GM19372 (cell line): ENCODE results near the gene PIK3R5.
"Not testable (repeated sequence)": the region's sequence is repeated elsewhere in the genome, so short reads cannot be mapped to it uniquely, and the experiment has no call there.

ENCODE experiments used
- ATAC-seq: cut with Tn5 transposase; IDR thresholded peaks from one replicate; pipeline ENCODE4 v1.9.1; 2021; ENCODE audit warnings: mild to moderate bottlenecking, low read depth, moderate library complexity; ENCODE audit not compliant: unreplicated experiment

PIK3R5 gene

GRCh38 chr17:8898636-8899035 lies 66.9 kb downstream of the PIK3R5 start:
- ATAC-seq: no peak

GRCh38 chr17:8898126-8898525 lies 67.4 kb downstream of the PIK3R5 start:
- ATAC-seq: no peak

- no peak for ATAC-seq
Observed at GRCh38 chr17:8896641-8897635, 68.6 kb downstream of the PIK3R5 start.

- no peak for ATAC-seq
Observed at GRCh38 chr17:8896087-8896486, 69.4 kb downstream of the PIK3R5 start.

GRCh38 chr17:8894673-8895578 lies 70.6 kb downstream of the PIK3R5 start:
- no peak for ATAC-seq

GRCh38 chr17:8894202-8894671 lies 71.3 kb downstream of the PIK3R5 start:
- ATAC-seq: no peak

GRCh38 chr17:8893621-8894201 lies 71.8 kb downstream of the PIK3R5 start:
- no peak for ATAC-seq

GRCh38 chr17:8893059-8893458 lies 72.4 kb downstream of the PIK3R5 start:
- no peak for ATAC-seq

- ATAC-seq: no peak
Observed at GRCh38 chr17:8892338-8892690, 73.2 kb downstream of the PIK3R5 start.

- no peak for ATAC-seq
Observed at GRCh38 chr17:8890671-8891070, 74.8 kb downstream of the PIK3R5 start.

GRCh38 chr17:8889458-8890210 lies 75.9 kb downstream of the PIK3R5 start:
- no peak for ATAC-seq

- no peak for ATAC-seq
Observed at GRCh38 chr17:8888704-8889302, 76.7 kb downstream of the PIK3R5 start.

- no peak for ATAC-seq
Observed at GRCh38 chr17:8887834-8888703, 77.4 kb downstream of the PIK3R5 start.

- ATAC-seq: no peak
Observed at GRCh38 chr17:8887301-8887700, 78.2 kb downstream of the PIK3R5 start.

- no peak for ATAC-seq
Observed at GRCh38 chr17:8885967-8886684, 79.4 kb downstream of the PIK3R5 start.

GRCh38 chr17:8885163-8885966 lies 80.1 kb downstream of the PIK3R5 start:
- not testable (repeated sequence) for ATAC-seq

- no peak for ATAC-seq
Observed at GRCh38 chr17:8884336-8884990, 81.0 kb downstream of the PIK3R5 start.
